Measurements from ENCODE around the gene TLR8. TPM values are rescaled to one million over a fixed set of nuclear protein-coding genes. Genes with fewer than 3 reads are reported as not detected.

TLR8 gene
- total RNA-seq, 1 donor from 2014 or later, result 35.4 TPM

DNA sequence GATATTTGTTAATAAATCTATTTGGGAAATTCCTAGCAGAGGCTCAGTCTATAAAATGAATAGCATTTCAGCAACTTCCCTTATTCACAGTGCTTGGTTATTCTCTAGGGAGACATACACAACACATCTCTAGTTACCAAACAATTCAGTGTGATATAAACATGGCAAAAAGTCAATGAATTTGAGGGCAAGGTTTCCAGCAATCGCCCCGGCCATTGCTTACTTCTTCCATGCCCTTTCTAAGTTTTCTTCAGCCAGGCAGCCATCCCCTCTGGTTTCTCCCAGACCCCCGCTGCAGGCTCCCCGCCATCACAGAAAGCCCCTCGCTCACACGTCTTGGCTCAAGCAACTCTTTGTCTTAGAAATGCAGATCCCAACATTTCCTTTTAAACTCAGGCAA is 35.2 kb upstream of the TLR8 start:
- Histone ChIP-seq H3K27me3 (ENCODE audit: low read depth) (no peaks in the 10 kb centered on the region), H3K4me3 (no peak overlapping the region), H3K27ac (no peak overlapping the region), H3K36me3 (no peaks in the 10 kb centered on the region), H3K4me1 (no peaks in the 10 kb centered on the region), H3K9me3 (no peaks in the 10 kb centered on the region)
- intact Hi-C loops (cut with DNase I), result no loop called here
- TF ChIP-seq, protein P1, sequence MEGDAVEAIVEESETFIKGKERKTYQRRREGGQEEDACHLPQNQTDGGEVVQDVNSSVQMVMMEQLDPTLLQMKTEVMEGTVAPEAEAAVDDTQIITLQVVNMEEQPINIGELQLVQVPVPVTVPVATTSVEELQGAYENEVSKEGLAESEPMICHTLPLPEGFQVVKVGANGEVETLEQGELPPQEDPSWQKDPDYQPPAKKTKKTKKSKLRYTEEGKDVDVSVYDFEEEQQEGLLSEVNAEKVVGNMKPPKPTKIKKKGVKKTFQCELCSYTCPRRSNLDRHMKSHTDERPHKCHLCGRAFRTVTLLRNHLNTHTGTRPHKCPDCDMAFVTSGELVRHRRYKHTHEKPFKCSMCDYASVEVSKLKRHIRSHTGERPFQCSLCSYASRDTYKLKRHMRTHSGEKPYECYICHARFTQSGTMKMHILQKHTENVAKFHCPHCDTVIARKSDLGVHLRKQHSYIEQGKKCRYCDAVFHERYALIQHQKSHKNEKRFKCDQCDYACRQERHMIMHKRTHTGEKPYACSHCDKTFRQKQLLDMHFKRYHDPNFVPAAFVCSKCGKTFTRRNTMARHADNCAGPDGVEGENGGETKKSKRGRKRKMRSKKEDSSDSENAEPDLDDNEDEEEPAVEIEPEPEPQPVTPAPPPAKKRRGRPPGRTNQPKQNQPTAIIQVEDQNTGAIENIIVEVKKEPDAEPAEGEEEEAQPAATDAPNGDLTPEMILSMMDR (IDR thresholded peaks at IDR 0.05), result no peak
- no peak for ATAC-seq
- DNase-seq, result no peak

DNA sequence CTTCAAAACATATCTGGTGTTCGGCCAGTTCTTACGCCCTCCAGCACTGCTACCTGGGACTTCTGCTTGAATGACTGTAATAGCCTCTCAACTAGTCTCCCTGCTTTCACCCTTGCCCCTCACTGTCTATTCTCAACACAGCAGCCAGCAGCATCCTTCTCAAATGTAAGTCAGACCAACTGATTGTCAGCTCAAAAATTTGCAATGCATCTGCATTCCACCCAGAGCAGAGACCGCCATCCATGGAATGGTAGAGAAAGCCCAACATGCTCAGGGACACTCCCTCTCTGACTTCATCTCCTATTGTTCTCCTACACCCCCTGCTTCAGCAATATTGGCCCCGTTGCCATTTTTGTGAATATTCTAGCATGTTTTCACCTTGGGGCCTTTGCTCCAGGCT is 33.7 kb upstream of the TLR8 start:
- no peak overlapping the region for H3K27ac ChIP-seq
- no peaks in the 10 kb centered on the region for H3K9me3 ChIP-seq
- ATAC-seq, result no peak
- intact Hi-C loops (cut with DNase I), result no loop called here
- no peak for DNase-seq
- H3K4me3 ChIP-seq, result no peak overlapping the region
- H3K27me3 ChIP-seq (ENCODE audit: low read depth), result no peaks in the 10 kb centered on the region
- no peaks in the 10 kb centered on the region for H3K4me1 ChIP-seq
- no peaks in the 10 kb centered on the region for H3K36me3 ChIP-seq
- TF ChIP-seq, protein P1 (IDR thresholded peaks at IDR 0.05), result no peak

DNA sequence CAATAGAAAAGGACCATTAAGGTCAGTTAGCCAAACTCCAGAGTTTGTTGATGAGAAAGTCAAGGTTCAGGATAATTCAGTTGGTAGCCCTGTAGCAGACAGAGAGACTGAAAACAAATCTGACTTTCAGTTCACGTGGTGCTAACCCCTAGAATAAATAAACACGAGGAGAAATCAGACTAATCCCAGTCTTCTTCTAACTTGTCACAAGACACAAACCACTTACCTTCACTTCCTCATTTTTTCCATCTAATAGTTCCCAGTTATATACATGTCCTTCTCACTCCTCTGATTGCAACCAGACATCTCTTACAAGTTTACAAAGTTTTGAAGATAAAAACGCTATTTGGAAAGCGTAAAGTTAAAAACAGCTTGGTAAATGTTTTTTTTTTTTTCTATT is 31.8 kb upstream of the TLR8 start:
- no peaks in the 10 kb centered on the region for H3K27me3 ChIP-seq (ENCODE audit: low read depth)
- H3K27ac ChIP-seq, result no peak overlapping the region
- no peaks in the 10 kb centered on the region for H3K36me3 ChIP-seq
- H3K4me3 ChIP-seq, result no peak overlapping the region
- TF ChIP-seq, protein P1 (IDR thresholded peaks at IDR 0.05), result no peak
- DNase-seq (no peak), ATAC-seq (no peak)
- no peaks in the 10 kb centered on the region for H3K9me3 ChIP-seq
- intact Hi-C loops (cut with DNase I), result no loop called here
- H3K4me1 ChIP-seq, result no peaks in the 10 kb centered on the region

DNA sequence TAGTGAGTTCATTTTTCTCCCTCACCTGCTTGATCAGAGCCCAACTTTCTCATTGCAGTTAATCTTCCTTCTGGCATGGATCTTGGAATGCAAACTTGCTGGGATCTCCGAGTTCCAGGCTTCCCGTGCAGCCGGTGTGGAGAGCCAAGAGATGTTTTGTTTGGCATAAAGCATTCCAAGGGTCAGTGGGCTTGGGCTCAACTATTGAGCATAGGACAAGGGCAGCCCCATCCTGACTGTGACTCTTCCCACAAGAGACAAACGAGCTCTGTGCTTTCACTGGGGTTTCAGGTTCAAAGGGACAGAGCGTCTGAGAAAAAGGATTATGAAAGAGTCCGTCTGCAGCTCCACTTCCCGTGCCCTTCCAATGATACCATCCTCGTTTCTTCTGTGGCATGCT is 29.0 kb upstream of the TLR8 start:
- H3K27ac ChIP-seq, result no peak overlapping the region
- ATAC-seq (no peak), DNase-seq (no peak)
- no peak overlapping the region for H3K4me3 ChIP-seq
- TF ChIP-seq, protein P1 (IDR thresholded peaks at IDR 0.05), result no peak
- intact Hi-C loops (cut with DNase I), result no loop called here
- H3K27me3 ChIP-seq (ENCODE audit: low read depth), result no peaks in the 10 kb centered on the region
- H3K4me1 ChIP-seq, result no peaks in the 10 kb centered on the region
- H3K9me3 ChIP-seq, result no peaks in the 10 kb centered on the region
- H3K36me3 ChIP-seq, result no peaks in the 10 kb centered on the region

DNA sequence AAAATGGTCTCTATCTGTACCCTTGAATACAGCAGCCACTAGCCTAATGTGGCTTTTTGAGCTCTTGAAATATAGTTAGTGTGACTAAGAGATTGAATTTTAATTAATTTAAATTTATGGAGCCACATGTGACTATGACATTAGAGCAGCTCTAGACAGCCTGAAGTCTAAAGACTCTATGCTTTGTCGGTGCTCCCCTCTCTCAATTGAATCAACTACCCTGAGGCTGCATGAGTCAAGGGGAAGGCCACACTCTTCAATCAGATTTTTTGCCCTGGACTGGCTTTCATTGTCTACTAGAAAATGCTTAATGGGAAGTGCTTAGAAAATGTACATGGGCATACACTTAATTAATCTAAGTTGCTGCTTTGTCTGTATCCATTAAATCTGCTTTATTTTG is 27.9 kb upstream of the TLR8 start:
- H3K36me3 ChIP-seq, result no peaks in the 10 kb centered on the region
- ATAC-seq (no peak), DNase-seq (no peak)
- TF ChIP-seq, protein P1 (IDR thresholded peaks at IDR 0.05), result no peak
- intact Hi-C loops (cut with DNase I), result no loop called here
- no peak overlapping the region for H3K27ac ChIP-seq
- no peak overlapping the region for H3K4me3 ChIP-seq
- no peaks in the 10 kb centered on the region for H3K4me1 ChIP-seq
- H3K27me3 ChIP-seq (ENCODE audit: low read depth), result no peaks in the 10 kb centered on the region
- no peaks in the 10 kb centered on the region for H3K9me3 ChIP-seq

DNA sequence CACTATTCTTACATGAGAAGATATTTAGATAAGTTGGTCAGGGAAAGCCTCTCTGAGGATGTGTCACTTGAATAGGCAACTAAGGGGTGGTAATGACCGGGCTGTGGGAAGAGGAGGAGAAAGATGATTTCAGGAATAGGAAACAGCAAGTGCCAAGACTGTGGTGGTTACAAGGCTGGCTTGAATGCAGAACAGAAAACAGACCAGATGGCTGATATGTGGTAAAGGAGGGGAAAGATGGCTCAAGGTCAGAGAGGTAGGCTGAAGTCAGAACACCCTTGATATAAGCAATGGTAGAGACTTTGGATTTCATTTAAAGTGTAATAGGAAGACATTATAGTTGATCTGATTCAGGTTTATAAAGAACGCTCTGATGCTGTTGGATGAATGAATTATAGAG is 24.5 kb upstream of the TLR8 start:
- Histone ChIP-seq H3K36me3 (no peaks in the 10 kb centered on the region), H3K27me3 (ENCODE audit: low read depth) (no peaks in the 10 kb centered on the region), H3K27ac (no peak overlapping the region), H3K9me3 (no peaks in the 10 kb centered on the region), H3K4me1 (no peaks in the 10 kb centered on the region), H3K4me3 (no peak overlapping the region)
- TF ChIP-seq, protein P1 (IDR thresholded peaks at IDR 0.05), result no peak
- no peak for DNase-seq
- ATAC-seq, result no peak
- intact Hi-C loops (cut with DNase I), result no loop called here
